Neutrophil (primary cell): ENCODE measurements around the gene MED4.

ENCODE experiments used
- H3K27ac ChIP-seq: fragments of 200-600 bp; sonication (generic); 2 replicates; pipeline ENCODE4 v1.5.1; 2016; ENCODE audit warnings: mild to moderate bottlenecking, moderate library complexity
- H3K27me3 ChIP-seq: fragments of 200-600 bp; sonication (generic); 2 replicates; pipeline ENCODE4 v1.6.0; 2016; ENCODE audit warnings: mild to moderate bottlenecking
- H3K36me3 ChIP-seq: fragments of 200-600 bp; sonication (generic); 2 replicates; pipeline ENCODE4 v1.5.1; 2017
- H3K4me1 ChIP-seq, 2 experiments: fragments of 200-600 bp in 1 of 2; sonication (generic) in 1 of 2; 1 replicate in 1 of 2; 2 replicates in 1 of 2; pipeline versions ENCODE4 v1.5.1 to v1.6.1; 2013 to 2016; ENCODE audit warnings: low read depth in 1 of 2, low read length in 1 of 2, mild to moderate bottlenecking in 1 of 2, moderate library complexity in 1 of 2; ENCODE audit not compliant: control insufficient read depth in 1 of 2, insufficient read depth in 1 of 2
- H3K4me3 ChIP-seq, 2 experiments: fragments of 200-600 bp in 1 of 2; sonication (generic) in 1 of 2; 1 replicate in 1 of 2; 2 replicates in 1 of 2; pipeline ENCODE4 v1.5.1; 2013 to 2016; ENCODE audit warnings: low read depth in 1 of 2, low read length in 1 of 2, mild to moderate bottlenecking in 1 of 2, moderate library complexity in 1 of 2
- H3K9me3 ChIP-seq: fragments of 200-600 bp; sonication (generic); 2 replicates; pipeline ENCODE4 v1.5.1; 2016
- TF ChIP-seq, protein P1 (sequence below): fragments of 200-600 bp; sonication (generic); IDR thresholded peaks from 2 replicates; pipeline ENCODE4 v1.5.1; 2016; ENCODE audit warnings: antibody characterized with exemption

Gene MED4

DNA sequence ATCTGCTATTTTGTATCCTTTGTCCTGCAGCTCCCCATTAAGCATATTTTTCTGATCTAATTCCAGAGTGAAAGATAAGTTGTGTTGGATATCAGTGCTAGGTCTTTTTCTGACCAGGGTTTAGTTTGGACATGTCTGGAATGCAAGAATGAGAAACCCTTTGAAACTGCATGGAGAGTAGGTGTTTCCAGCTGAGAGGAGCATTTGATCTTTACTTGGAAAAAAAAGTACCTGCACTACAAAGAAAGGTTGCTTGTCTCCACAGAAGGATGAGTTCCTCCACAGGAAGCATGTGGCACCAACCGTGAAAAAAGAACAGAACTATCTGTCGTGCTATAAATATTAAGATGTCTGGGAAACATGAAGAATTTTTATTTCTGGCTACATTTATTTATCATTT lies 36.6 kb upstream of the MED4 start:
- Histone ChIP-seq H3K9me3 (no peaks in the 10 kb centered on the region), H3K4me3 (no peak overlapping the region), H3K27me3 (no peaks in the 10 kb centered on the region), H3K27ac (no peak overlapping the region), H3K36me3 (no peaks in the 10 kb centered on the region), H3K4me1 (peaks cover 12 to 13% of the 10 kb centered on the region in 2 experiments)
- TF ChIP-seq, protein P1, sequence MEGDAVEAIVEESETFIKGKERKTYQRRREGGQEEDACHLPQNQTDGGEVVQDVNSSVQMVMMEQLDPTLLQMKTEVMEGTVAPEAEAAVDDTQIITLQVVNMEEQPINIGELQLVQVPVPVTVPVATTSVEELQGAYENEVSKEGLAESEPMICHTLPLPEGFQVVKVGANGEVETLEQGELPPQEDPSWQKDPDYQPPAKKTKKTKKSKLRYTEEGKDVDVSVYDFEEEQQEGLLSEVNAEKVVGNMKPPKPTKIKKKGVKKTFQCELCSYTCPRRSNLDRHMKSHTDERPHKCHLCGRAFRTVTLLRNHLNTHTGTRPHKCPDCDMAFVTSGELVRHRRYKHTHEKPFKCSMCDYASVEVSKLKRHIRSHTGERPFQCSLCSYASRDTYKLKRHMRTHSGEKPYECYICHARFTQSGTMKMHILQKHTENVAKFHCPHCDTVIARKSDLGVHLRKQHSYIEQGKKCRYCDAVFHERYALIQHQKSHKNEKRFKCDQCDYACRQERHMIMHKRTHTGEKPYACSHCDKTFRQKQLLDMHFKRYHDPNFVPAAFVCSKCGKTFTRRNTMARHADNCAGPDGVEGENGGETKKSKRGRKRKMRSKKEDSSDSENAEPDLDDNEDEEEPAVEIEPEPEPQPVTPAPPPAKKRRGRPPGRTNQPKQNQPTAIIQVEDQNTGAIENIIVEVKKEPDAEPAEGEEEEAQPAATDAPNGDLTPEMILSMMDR = no peak

- Histone ChIP-seq H3K4me3 (peak overlapping the region in 1 of 2 experiments; percentile 20), H3K36me3 (no peaks in the 10 kb centered on the region), H3K27me3 (no peaks in the 10 kb centered on the region), H3K4me1 (peaks cover 12 to 13% of the 10 kb centered on the region in 2 experiments), H3K9me3 (no peaks in the 10 kb centered on the region), H3K27ac (peak overlapping the region; percentile 69)
- TF ChIP-seq, protein P1 = peak; percentile 86
These were observed 32.3 kb upstream of the MED4 start for GRCh38 chr13:48126944-48127830.

DNA sequence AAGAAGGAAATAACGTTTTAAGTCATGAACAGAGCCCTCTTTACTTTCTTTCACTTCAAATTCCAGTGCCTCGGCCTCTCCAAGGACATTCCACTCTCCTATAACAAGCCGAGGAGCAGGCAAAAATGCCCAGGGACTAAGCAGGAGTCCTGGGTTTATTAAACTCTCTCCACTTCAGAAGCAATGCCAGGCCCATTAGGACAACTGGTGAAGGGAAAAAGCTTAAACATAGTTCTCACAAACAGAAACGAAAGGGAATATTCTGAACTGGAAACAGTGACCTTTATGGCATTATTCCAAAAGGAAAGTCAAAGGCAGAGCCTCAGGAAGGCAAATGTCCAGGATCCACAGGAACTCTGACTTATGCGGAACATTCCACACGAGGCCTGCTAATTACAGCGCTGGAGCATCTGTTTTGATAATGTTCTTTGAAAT lies 30.9 kb upstream of the MED4 start:
- Histone ChIP-seq H3K4me3 (no peak overlapping the region), H3K9me3 (no peaks in the 10 kb centered on the region), H3K36me3 (no peaks in the 10 kb centered on the region), H3K4me1 (peaks cover 12 to 13% of the 10 kb centered on the region in 2 experiments), H3K27ac (no peak overlapping the region), H3K27me3 (no peaks in the 10 kb centered on the region)
- TF ChIP-seq, protein P1 = no peak

GRCh38 chr13:48123812-48124211 lies 28.9 kb upstream of the MED4 start:
- Histone ChIP-seq H3K4me3 (no peak overlapping the region), H3K9me3 (no peaks in the 10 kb centered on the region), H3K27me3 (no peaks in the 10 kb centered on the region), H3K4me1 (peaks cover 12 to 13% of the 10 kb centered on the region in 2 experiments), H3K27ac (no peak overlapping the region), H3K36me3 (no peaks in the 10 kb centered on the region)
- TF ChIP-seq, protein P1 = no peak

- H3K36me3 ChIP-seq = no peaks in the 10 kb centered on the region
- TF ChIP-seq, protein P1 = no peak
- no peaks in the 10 kb centered on the region for H3K9me3 ChIP-seq
- H3K4me1 ChIP-seq = peaks cover under 1 to 1% of the 10 kb centered on the region in 2 experiments
- no peak overlapping the region for H3K27ac ChIP-seq
- H3K27me3 ChIP-seq = no peaks in the 10 kb centered on the region
- H3K4me3 ChIP-seq = no peak overlapping the region
These were observed 26.8 kb upstream of the MED4 start for GRCh38 chr13:48121733-48122132.
